GM19099 (cell line): ENCODE data around the gene NACAD.

Experiments
- POLR2A ChIP-seq: IDR thresholded peaks from 3 replicates; pipeline ENCODE4 v1.6.1; 2011; ENCODE audit warnings: low read depth; ENCODE audit not compliant: insufficient read length; ENCODE audit errors: extremely low read depth

Gene NACAD

GRCh38 chr7:45065031-45065995 lies 23.5 kb downstream of the NACAD start:
- no peak for TF ChIP-seq POLR2A

- no peak for TF ChIP-seq POLR2A
Measured at GRCh38 chr7:45064047-45064725, 24.6 kb downstream of the NACAD start.

GRCh38 chr7:45061806-45062425 lies 26.9 kb downstream of the NACAD start:
- no peak for TF ChIP-seq POLR2A

GRCh38 chr7:45061352-45061751 lies 27.4 kb downstream of the NACAD start:
- no peak for TF ChIP-seq POLR2A

- TF ChIP-seq POLR2A, result no peak
Measured at GRCh38 chr7:45060295-45060694, 28.5 kb downstream of the NACAD start.

GRCh38 chr7:45057878-45058277 lies 30.9 kb downstream of the NACAD start:
- TF ChIP-seq POLR2A, result no peak

GRCh38 chr7:45055594-45056219 lies 33.1 kb downstream of the NACAD start:
- TF ChIP-seq POLR2A, result no peak

GRCh38 chr7:45055016-45055415 lies 33.8 kb downstream of the NACAD start:
- TF ChIP-seq POLR2A, result no peak

GRCh38 chr7:45054442-45054841 lies 34.3 kb downstream of the NACAD start:
- TF ChIP-seq POLR2A, result no peak

- TF ChIP-seq POLR2A, result no peak
Measured at GRCh38 chr7:45053941-45054340, 34.8 kb downstream of the NACAD start.

- TF ChIP-seq POLR2A, result no peak
Measured at GRCh38 chr7:45053401-45053800, 35.4 kb downstream of the NACAD start.

- no peak for TF ChIP-seq POLR2A
Measured at GRCh38 chr7:45052011-45052410, 36.8 kb downstream of the NACAD start.

- TF ChIP-seq POLR2A, result no peak
Measured at GRCh38 chr7:45050198-45050597, 38.6 kb downstream of the NACAD start.

- TF ChIP-seq POLR2A, result no peak
Measured at GRCh38 chr7:45048748-45049147, 40.0 kb downstream of the NACAD start.

- no peak for TF ChIP-seq POLR2A
Measured at GRCh38 chr7:45044338-45044737, 44.4 kb downstream of the NACAD start.
